NCI-H1105 treated with DMSO at 0.1 percent for 48 hours (cell line): Measurements from ENCODE around the gene R3HCC1L.

Experiments used
- DNase-seq: peaks from one replicate; lab custom pipeline; 2025; lab: John Stamatoyannopoulos, UW

The R3HCC1L gene

DNA sequence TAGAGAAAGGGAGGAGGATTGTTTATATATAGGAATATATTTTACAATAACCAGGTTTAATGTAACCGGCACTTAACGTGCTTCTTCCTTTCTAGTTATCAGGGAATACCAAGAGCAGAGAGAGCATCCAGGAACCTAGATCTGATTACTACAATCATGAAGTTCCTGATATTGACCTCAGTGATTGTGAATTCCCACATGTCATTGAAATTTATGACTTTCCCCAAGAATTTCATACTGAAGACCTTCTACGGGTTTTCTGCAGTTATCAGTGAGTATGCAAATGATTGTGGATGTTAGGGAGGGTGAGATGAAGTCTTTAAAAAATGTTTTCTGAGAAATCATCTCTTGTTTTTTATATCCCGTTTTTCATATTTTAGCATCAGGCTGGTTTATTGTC, 97.0 kb downstream of the R3HCC1L start:
- no peak for DNase-seq

DNA sequence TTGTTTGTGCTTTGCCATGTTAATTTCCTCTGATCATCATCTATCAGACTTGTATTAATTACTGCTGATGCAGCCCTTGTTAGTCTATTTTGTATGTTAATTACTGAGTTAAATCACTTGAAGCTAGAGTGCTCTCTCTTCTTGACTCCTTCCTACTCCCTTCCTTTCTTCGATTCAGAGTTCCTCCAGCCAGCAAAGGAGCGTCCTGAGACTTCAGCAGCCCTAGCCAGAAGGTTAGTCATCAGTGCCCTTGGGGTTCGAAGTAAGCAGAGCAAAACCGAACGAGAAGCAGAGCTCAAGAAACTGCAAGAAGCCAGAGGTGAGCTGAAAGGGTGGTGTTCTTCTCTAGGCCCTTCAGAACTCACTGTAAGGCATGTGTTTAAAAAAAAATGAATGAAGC, 101.4 kb downstream of the R3HCC1L start:
- no peak for DNase-seq

DNA sequence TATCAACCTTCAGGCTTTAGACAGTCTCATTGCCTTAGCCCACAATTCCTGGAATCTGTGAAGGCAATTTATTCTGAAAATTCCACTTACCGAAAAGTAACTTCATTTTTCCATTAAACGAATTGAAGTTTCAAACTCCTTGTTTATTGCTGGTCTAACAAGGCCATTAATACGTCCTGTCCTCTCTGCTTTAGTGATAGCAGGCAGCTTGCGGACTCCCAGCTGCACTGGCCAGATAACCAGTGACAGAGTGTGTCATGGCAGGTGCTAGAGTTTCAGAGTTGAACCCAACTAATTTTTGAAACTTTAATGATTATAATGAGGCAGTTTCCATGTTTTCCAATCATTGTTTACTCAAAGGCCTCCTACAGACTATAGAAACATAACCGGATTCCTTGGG, 102.4 kb downstream of the R3HCC1L start:
- no peak for DNase-seq

DNA sequence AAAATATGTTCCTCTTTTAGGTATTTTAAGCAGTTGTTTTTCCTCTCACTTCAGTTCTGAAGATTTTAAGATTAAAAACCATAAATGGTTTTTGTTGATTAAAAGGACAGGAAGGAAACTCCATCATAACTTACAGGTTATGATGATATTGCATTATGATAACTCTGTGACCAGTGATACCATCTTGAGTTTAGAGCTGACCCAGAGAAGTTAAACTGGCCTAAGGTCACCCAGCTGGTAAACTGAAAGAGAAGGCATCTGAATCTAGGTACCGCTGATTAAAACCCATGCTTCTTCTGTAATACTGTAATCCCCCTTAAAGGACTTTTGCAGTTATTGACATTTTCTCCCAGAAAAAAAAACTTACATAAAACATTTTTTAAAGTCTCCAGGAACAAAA, 103.9 kb downstream of the R3HCC1L start:
- no peak for DNase-seq

DNA sequence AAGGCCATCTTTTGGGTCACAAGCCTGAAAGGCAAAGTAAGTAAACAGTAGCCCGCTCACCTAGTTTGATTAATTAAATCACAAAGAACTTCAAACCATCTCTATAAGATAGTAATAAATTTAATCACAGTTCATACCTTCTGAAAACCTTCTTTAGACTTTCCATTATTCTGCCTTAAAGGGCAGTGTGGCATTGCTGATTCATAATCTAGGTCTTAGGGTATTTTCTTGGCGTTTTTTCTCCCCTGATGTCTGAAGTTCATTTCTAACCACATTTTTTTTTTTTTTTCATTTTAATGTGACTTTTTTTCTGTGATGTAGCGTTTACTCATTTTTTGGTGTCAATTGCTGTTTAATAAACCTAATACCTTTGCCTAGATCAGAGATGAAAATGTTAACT, 106.1 kb downstream of the R3HCC1L start:
- DNase-seq: no peak

DNA sequence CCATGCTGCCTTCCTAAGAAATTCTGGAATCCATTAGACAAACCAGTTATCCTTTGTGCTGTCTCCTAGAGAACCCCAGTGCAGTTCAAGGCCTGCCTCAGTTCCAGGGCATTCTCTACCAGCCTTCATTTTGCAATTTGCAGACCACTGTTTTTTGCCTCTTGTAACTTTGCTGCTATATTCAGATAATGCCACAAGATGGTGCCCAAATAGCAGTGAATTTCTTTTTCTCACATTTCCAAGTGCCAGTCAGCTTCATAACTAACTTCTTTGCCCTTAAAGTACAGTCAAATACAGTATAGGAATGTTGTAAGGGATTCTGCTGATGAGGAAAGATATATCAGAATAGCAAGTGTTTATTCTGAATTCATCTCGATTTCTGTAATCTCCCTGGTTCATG, 108.4 kb downstream of the R3HCC1L start:
- peak; percentile 3 for DNase-seq

DNA sequence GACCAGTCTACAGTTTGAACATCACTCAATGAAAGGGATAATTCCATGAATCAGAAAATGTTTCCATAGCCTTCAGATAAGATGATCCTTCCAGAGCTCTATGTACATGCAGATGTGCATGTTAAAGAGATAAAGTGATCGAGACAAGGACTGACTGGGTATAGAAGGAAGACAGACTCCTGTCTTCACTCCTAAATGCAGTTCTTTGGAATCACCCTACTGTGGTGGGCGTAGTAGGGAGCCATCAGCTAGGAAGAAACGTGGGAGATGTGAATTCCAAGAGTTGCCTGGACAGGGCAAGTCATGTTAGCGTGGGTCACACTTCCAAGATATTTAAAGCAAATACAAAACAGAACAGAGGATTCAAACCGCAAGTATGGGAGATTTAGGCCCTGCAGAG, 109.7 kb downstream of the R3HCC1L start:
- DNase-seq: no peak

DNA sequence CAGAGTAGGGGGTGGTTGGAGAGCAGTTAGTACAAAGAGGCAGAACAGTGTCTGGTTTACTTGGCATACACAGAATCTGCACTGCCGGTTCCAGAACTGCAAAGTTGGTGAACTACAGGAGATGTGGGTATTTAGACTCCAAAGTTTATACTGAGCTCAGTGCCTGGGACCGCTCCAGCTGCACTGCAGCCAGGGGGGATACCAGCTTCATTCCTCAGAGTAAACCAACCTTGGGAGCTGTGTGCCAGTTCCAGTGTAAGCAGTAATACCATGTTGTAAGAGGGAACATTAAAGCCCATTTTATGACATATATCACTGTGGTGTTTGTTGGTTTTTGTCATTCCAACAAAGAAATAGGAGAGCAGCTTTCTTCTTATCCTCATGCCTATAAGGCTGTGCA, 110.1 kb downstream of the R3HCC1L start:
- DNase-seq: no peak

DNA sequence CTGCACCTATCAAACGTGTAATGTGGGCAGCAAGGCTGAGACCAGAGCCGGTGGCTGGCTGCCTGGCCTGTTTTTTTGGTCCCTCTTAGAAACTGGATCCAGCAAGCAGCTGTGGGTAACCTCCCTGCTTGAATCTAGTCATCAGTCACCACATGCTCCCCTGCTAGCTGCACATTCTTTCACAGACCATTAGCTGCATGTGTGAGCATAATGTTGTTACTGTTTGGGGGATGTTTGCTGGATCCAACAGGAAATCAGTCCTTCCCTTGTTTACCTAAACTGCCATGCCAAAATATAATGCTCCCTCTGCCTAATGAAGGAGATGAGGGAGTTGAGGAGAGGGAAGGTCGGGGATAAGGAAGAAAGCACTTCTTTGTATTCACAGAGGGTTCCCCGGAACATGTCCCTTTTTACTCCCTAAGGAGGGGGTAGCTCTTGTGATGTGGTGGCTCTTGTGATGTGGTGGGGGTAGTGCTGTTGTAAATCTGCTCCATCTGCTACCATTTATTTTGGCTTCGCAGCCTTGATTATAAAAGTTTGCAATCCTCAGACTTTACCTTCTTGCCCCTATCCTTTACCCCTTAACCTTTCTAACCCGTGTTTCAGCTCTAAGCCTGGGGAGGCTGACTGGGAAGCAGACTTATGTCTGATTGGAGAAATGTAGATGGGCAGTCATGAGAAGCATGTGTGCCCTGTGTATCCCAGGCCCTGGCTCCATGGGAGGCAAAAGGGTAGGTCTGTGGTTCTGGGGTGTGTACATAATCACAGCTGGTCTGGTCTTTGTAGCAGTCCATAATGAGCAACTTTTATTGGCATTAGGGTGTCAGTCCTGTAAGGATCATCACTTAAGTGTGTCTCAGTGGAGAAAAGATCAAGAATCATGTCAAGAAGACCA, 112.7 kb downstream of the R3HCC1L start:
- no peak for DNase-seq

DNA sequence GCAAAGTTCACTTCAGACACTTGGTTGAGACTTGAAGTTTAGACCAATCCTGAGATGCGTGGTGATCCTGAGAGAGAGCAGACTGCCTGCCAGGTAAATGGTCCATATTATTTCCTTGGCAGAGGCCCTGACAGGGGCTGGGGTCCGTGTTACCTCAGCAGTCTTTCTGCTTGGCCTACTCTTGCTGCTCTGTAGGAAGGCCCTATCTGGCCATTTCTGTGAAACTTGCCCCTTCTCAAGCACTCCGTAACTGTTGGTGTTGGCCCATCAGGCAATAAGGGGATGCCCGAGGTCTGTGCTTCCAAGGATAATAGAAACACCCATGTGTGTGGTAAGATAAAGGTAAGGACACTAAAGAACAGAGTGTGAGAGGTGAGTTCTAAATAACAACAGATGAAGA, 113.6 kb downstream of the R3HCC1L start:
- DNase-seq: no peak

DNA sequence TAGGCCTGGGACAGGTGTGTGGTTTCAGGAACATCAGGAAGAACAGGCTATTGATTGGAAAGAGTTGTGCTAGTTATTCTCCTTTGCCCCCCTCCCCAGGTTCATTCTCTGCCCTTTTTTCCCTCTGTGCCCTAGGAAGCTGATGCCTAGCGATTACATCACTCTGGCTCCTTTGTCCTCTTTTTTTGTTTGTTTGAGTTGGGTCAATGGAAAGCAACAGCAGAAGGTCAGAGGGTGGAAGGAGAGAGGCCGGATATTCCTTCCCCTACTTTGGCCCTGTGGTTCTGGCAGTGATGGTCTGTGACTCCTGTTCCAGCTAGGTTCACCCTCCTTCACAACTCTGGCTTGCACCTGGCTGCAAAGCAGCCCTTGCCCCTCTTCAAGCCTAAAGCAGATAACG, 114.7 kb downstream of the R3HCC1L start:
- no peak for DNase-seq

DNA sequence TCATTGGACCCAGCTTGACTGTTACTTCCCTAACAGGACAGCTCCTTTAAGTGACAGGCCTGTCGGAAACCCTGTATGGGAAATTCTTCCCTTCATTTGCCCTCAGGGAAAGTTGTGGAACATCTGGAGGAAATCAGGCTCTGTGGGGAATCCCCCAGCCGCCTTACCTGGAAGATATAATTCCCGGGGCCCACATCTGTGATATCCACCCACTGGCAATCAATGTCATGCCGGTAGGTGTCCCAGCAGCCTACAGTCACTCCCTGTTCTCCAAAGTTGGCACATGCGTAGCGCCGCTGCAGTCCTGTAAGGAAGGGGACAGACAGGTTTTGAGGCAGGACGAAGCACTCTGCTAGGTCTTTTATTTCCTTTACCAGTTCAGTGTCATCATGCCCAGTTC, 116.9 kb downstream of the R3HCC1L start:
- no peak for DNase-seq

DNA sequence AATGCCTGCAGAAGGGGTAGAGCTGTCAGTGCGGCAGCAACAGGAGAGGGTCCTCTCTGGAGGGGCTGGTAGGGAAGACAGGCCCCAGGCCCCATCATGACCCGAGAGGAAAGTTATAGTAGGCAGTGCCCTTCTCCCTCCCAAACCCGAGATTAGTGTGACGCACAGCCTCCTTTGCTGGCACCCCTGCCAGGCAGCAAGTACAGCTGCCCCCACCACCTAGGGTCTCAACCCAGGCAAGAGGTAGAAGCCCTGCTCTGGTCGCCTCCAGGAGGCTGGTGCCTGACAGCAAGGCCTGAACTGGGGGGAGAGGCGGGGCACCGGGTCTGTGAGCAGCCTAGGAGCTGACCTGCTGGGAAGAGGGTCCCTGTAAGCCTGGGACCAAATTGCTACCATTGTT, 118.0 kb downstream of the R3HCC1L start:
- no peak for DNase-seq

DNA sequence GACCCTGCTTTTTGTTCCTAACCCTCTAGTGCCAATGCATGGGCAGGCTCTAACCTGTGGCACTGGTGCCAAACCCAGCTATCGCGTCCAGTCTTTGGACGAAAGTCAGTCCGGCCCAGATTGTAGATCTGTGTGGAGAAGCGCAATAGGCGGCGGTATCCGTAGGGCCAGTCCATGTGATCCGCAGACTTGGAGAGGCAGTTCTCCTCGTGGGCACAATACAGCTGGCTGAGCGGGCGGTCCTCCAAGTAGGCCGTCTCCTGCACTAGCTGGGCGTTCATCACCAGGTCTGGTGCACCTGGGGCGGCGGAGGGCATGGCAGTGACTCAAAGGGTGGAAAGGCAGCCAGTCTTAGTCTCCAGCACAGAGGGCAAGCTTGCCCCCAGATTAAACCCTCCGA, 119.0 kb downstream of the R3HCC1L start:
- DNase-seq: no peak

DNA sequence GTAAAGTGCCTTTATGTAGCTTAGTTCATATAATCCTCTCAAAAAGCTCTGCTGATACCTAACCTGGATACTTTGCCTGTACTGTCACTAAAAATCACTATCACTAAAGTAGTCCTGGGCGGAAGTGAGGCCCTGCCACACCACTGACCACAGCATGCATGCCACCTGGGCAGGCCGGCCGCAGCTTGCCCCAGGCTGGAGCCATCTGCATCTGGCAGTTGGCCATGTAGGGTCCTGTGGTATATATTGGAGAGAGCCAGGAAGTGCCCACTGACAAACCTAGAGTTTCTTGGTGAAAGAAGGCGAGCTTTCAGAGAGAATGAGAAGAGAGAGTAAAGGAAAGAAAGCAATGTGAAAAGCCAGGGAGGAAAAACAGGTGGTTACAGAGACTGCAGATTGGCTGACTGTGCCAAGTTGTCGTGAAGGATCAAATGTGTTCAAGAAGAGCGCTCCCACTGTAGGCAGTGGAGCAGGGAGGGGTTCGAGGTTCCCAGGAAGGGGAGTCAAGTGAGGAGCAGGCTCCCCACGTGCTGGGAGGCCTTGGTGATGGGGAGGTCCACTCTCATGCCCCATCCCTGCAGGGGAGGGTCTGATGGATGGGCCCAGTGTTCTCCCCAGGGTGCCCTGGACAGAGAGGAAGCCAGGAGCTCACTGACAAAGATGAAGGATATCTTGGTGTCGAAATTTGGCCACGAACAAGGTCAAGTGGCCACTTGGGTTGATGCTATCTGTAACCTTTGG, 119.9 kb downstream of the R3HCC1L start:
- no peak for DNase-seq

DNA sequence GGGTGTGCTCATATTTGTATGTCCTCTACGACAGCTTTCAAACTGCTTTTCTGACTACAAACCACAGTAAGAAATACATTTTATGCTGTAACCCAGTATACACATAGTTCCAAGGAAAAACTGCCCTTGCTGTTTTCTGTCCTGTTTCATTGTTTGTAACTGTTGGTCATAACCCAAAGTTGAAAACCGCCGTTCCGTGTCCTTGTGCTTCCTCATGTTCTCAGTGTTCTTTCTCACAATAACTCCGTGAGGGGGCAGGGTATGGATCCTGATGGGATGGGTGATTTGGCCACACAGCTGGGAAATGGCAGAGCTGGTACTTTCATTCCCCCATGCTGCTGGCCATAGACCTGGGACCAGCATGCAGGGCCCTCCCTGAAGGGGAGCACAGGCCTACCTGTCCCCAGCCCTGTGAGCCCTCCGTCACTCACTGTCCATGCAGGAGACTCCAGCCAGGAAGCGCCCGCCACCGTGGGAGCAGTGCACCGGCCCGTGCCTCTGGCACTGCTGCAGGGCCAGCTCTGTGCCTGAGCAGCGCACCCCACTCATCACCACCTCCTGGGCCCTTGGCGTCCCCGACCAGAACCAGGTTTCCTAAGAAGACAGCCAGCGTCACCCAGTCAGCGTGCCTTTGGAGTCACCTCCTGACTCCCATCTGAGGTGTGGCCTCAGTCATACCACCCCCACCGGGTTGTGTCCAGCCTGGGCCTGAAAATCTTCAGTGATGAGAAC, 120.9 kb downstream of the R3HCC1L start:
- no peak for DNase-seq

DNA sequence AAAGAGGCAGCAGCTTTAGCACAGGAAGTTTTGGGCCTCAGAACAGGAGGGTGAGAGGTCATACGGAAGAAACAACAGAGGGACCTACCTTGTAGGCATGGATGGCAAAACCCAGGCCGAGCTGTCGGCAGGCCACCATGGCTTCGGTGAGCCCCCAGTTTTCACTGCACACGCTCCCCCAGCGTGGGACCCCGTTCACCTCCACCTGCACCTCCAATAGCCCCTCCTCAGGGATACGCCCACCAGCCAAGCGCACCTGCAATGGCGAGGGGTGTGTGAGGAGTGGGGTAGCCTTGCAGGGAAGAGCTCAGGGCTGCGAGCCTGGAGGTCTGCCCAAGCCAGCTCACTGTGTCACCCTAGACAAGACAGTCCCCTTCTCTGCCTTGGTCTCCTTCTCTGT, 122.2 kb downstream of the R3HCC1L start:
- no peak for DNase-seq

DNA sequence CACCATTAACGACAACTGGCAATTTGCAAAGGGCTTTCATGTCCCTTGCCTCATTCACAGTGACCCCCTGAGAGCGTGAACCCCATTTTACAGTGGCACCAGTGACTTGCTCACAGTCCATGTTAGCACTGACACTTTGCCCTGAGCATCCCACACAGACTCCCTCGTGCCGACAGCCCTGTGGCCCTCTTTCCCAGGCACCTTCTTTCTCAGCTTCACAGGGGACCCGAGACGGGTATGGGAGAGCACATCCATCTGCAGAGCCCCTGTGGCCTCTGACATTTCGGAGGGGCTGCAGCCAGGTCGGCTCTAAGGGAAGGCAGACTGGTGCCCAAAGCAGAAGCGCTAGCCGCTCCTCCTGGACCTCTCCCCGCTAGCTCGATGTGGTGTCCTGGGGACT, 122.7 kb downstream of the R3HCC1L start:
- DNase-seq: no peak

DNA sequence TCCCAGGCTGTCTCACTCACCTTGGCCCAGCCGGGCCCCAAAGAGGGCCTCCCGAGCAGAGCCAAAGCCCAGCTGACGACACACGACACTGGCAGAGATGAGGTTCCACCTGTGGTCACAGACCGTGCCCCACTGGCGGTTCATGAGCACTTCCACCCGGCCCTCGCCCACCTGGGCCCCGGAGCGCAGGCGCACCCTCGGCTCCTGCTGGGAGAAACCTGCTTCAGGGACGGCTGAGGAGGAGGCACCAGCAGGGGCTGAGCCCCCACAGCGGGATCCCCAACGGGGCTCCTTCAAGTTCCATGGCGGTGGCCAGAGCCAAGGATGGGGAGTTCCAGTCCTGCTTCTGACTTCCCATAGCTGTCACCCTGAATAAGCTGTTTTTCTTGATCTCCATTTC, 123.5 kb downstream of the R3HCC1L start:
- DNase-seq: no peak

DNA sequence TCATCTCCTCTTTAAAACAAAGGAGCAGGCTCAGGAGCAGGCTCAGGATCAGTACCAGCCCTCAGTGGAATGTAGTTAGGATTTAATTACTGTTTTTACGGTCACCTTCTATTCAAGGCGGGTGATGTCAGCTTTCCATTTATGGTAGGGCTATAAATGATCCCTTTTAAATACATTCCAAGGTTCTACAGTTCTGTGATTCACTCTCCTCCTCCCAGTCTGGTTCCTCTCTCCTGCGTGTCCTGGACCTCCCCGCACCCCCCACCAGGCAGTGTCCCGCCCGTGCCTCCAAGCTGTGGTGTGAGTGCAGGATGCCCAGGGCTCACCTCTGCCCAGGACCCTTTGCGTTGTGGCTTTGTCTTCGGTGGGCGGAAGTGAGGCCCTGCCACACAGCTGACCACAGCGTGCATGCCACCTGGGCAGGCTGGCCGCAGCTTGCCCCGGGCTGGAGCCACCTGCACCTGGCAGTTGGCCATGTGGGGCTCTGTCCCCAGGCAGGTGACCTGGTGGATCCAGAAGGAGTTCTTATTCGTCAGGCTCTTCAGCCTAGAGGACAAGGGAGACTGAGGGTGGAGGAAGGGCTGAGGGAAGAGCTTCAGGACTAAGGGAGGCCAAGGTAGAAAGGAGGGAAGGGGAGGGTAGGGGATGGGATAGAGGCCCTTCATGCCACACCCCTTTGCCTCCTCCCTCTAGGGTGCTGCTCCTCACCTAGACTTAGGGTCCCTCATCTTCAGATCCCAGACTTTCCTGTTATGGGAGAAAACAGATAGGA, 124.4 kb downstream of the R3HCC1L start:
- DNase-seq: no peak

DNA sequence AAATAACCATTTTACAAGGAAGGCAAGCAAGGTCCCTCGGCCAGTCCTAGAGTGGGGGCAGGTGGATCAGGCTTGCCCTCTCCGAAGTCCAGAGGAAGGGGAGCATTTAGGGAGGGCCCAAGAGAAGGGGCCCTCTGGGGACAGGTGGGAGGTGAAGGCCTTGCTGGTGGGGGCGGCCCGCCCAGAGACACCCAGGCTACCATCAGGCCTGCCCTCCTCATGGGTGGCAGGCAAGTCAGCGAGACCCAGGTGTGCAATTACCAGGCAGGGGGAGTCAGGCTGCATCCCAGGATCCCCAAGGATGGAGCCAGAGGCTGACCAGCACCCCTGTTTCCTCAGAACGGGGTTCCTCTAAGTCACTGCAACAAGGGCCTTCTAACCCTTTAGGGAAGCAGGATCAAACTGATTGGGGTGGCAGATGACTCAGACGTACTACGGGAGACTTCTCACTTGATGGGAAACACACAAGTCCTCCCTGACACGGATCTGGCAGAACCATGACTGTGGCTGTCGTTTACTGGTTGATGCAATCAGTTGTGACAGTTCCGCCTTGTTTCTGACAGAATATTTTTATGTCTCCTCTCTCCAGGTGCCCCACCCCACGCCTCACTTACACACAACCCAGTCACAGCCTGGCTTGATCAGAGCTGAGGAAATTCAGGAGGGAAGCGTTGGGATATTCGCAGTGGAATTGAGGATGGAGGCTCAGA, 125.3 kb downstream of the R3HCC1L start:
- DNase-seq: no peak
